MM.1S (cell line): Measurements from ENCODE around the gene NSD1.
A peak's percentile ranks its signal among the peaks of the same experiment; 100 is the strongest.

Experiments
- DNase-seq: peaks from one replicate; pipeline ENCODE4 v3.0.0-alpha.2; 2015
- H2AFZ ChIP-seq: fragments of 300-600 bp; sonication (generic); 2 replicates; pipeline ENCODE4 v1.6.0; 2016; ENCODE audit warnings: antibody characterized with exemption, low read length
- H3F3A ChIP-seq: fragments of 300-600 bp; sonication (generic); 2 replicates; pipeline ENCODE4 v1.6.1; 2016; ENCODE audit warnings: mild to moderate bottlenecking, antibody characterized with exemption, low read length, moderate library complexity, mixed read lengths; ENCODE audit not compliant: insufficient read depth
- H3K27ac ChIP-seq: fragments of 300-600 bp; sonication (generic); 2 replicates; pipeline ENCODE4 v1.5.1; 2016; ENCODE audit warnings: mild to moderate bottlenecking, low read length
- H3K27me3 ChIP-seq: fragments of 300-600 bp; sonication (generic); replicated peaks from 2 replicates; pipeline ENCODE4 v1.6.0; 2016; ENCODE audit warnings: low read length; ENCODE audit not compliant: insufficient read depth
- H3K36me3 ChIP-seq: fragments of 300-600 bp; sonication (generic); replicated peaks from 2 replicates; pipeline ENCODE4 v1.6.1; 2016; ENCODE audit warnings: mild to moderate bottlenecking, low read length, mixed read lengths; ENCODE audit not compliant: insufficient read depth
- H3K4me1 ChIP-seq: fragments of 300-600 bp; sonication (generic); 2 replicates; pipeline ENCODE4 v1.6.1; 2016; ENCODE audit warnings: low read length, mixed read lengths
- H3K4me2 ChIP-seq: fragments of 300-600 bp; sonication (generic); 2 replicates; pipeline ENCODE4 v1.6.0; 2016; ENCODE audit warnings: low read depth, low read length
- H3K4me3 ChIP-seq: fragments of 300-600 bp; sonication (generic); 2 replicates; pipeline ENCODE4 v1.5.1; 2016; ENCODE audit warnings: low read length, mixed read lengths
- H3K79me2 ChIP-seq: fragments of 300-600 bp; sonication (generic); 2 replicates; pipeline ENCODE4 v1.6.1; 2016; ENCODE audit warnings: mixed run types, low read length, mixed read lengths
- H3K9ac ChIP-seq: fragments of 300-600 bp; sonication (generic); 2 replicates; pipeline ENCODE4 v1.6.1; 2016; ENCODE audit warnings: low read length, mixed read lengths
- H3K9me2 ChIP-seq: fragments of 300-600 bp; sonication (generic); replicated peaks from 2 replicates; pipeline ENCODE4 v1.6.1; 2016; ENCODE audit warnings: mild to moderate bottlenecking, low read length, mixed read lengths; ENCODE audit not compliant: insufficient read depth
- H3K9me3 ChIP-seq: fragments of 300-600 bp; sonication (generic); replicated peaks from 2 replicates; pipeline ENCODE4 v1.6.1; 2016; ENCODE audit warnings: mild to moderate bottlenecking, low read length, mixed read lengths; ENCODE audit not compliant: insufficient read depth
- H4K20me1 ChIP-seq: fragments of 300-600 bp; sonication (generic); 2 replicates; pipeline ENCODE4 v1.6.1; 2016; ENCODE audit warnings: mild to moderate bottlenecking, low read length, moderate library complexity, mixed read lengths; ENCODE audit not compliant: insufficient read depth
- CTCF ChIP-seq: fragments of 300-600 bp; sonication (generic); IDR thresholded peaks from 2 replicates; pipeline ENCODE4 v1.5.1; 2016; ENCODE audit warnings: antibody characterized with exemption, low read length, mixed read lengths
- EZH2 ChIP-seq: fragments of 300-600 bp; sonication (generic); optimal IDR thresholded peaks from 2 replicates; pipeline ENCODE3; 2017; ENCODE audit warnings: low read depth, mild to moderate bottlenecking, antibody characterized with exemption, low read length, mixed read lengths
- EZH2phosphoT487 ChIP-seq: fragments of 300-600 bp; sonication (generic); IDR thresholded peaks from 2 replicates; pipeline ENCODE4 v1.6.1; 2018; ENCODE audit warnings: antibody characterized with exemption, low read length

NSD1 gene

GRCh38 chr5:177086654-177087397 lies 46.7 kb upstream of the NSD1 start, which contains the start of gene FGFR4:
FGFR4 (plus strand) TSS chr5:177086915; CDS start chr5:177089603, 2,688 bp downstream.
- H3K27ac ChIP-seq, result no peak within 1 kb of the TSS
- H3K4me1 ChIP-seq, result peaks cover 5% of the 10 kb centered on the region; the same call in 1 of the 2 replicates
- peaks cover 11% of the 10 kb centered on the region; the same call in 1 of the 2 replicates for H3K27me3 ChIP-seq
- no peaks in the 10 kb centered on the region for H3K9me3 ChIP-seq
- H3K36me3 ChIP-seq, result no peaks in the 10 kb centered on the region
- H3K9ac ChIP-seq, result peak within 1 kb of the TSS; percentile 29; the same call in 1 of the 2 replicates
- no peaks in the 10 kb centered on the region for H4K20me1 ChIP-seq
- no peaks in the 10 kb centered on the region for H3K9me2 ChIP-seq
- peak; percentile 61 for DNase-seq
- peak within 1 kb of the TSS; percentile 84 for H2AFZ ChIP-seq
- TF ChIP-seq EZH2phosphoT487 (no peak), EZH2 (no peak), CTCF (peak; percentile 68)
- peaks cover 13% of the 10 kb centered on the region for H3F3A ChIP-seq
- H3K79me2 ChIP-seq, result no peaks in the 10 kb centered on the region
- peak within 1 kb of the TSS; percentile 97 for H3K4me2 ChIP-seq
- H3K4me3 ChIP-seq, result peak within 1 kb of the TSS; percentile 63

DNA sequence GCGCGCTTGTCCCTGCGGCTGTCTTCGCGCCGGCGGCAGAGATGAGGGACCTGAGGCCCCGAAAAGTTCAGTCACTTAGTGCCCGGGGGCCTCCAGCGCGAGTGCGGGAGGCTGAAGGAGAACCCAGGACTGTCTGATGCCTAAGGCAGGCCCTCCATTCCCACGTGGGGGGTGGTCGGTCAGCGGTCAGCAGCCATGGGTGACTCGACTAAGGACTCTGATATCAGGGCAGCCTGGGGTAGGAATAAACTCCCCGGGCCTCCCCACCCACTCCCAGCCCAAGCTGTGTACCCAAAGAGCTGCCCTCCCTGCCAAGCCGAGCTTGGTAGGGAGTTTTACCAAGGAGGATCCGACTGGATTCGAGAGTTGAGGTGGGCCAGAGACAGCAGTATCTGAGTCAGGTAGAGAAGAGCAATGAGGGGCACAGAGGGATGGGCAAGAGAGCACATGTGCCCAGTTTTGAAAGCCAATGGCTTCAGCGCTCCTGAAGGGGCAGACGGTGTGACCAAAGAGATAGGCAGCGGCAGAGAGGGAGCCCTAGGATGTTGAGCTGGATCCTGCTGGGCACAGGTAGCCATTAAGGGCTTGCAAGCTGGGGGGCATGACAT lies 46.1 kb upstream of the NSD1 start:
- Histone ChIP-seq H4K20me1 (no peaks in the 10 kb centered on the region), H2AFZ (peak overlapping the region; percentile 84), H3K4me2 (peak overlapping the region; percentile 97), H3K27me3 (peaks cover 11% of the 10 kb centered on the region; the same call in 1 of the 2 replicates), H3K27ac (no peak overlapping the region), H3K79me2 (no peaks in the 10 kb centered on the region), H3K9me2 (no peaks in the 10 kb centered on the region), H3F3A (peaks cover 13% of the 10 kb centered on the region), H3K9ac (peak overlapping the region; percentile 29; the same call in 1 of the 2 replicates), H3K9me3 (no peaks in the 10 kb centered on the region), H3K4me3 (peak overlapping the region; percentile 63), H3K36me3 (no peaks in the 10 kb centered on the region), H3K4me1 (peaks cover 5% of the 10 kb centered on the region; the same call in 1 of the 2 replicates)
- TF ChIP-seq EZH2phosphoT487 (no peak), CTCF (no peak), EZH2 (no peak)
- DNase-seq, result no peak

- no peak overlapping the region for H3K9ac ChIP-seq
- no peaks in the 10 kb centered on the region for H4K20me1 ChIP-seq
- H3K4me1 ChIP-seq, result peaks cover 5% of the 10 kb centered on the region; the same call in 1 of the 2 replicates
- H3K27me3 ChIP-seq, result peaks cover 7% of the 10 kb centered on the region; the same call in 1 of the 2 replicates
- H3K4me3 ChIP-seq, result no peak overlapping the region
- H3K9me3 ChIP-seq, result no peaks in the 10 kb centered on the region
- H3K27ac ChIP-seq, result no peak overlapping the region
- no peaks in the 10 kb centered on the region for H3K9me2 ChIP-seq
- H3F3A ChIP-seq, result peaks cover 13% of the 10 kb centered on the region
- no peak overlapping the region for H2AFZ ChIP-seq
- no peaks in the 10 kb centered on the region for H3K36me3 ChIP-seq
- no peak for DNase-seq
- TF ChIP-seq EZH2, result no peak
- no peak for TF ChIP-seq CTCF
- TF ChIP-seq EZH2phosphoT487, result no peak
- H3K4me2 ChIP-seq, result no peak overlapping the region
- H3K79me2 ChIP-seq, result no peaks in the 10 kb centered on the region
Observed at GRCh38 chr5:177089127-177089526, 44.4 kb upstream of the NSD1 start.
